K562 (cell line): Measurements from ENCODE around the gene HMX2. TPM values are rescaled to one million over a fixed set of nuclear protein-coding genes. Genes with fewer than 3 reads are reported as not detected.

Experiments used
- BCOR ChIP-seq: fragments of 450-650 bp; IDR thresholded peaks from 2 replicates; pipeline ENCODE4 v1.6.1; 2016
- CREB3L1 ChIP-seq: fragments of 450-650 bp; IDR thresholded peaks from 2 replicates; pipeline ENCODE4 v1.6.1; 2014; ENCODE audit warnings: low read depth, mild to moderate bottlenecking, moderate library complexity, borderline replicate concordance
- CREM ChIP-seq: IDR thresholded peaks from 2 replicates; pipeline ENCODE4 v1.6.1; 2014; ENCODE audit warnings: antibody characterized with exemption, low read depth
- DEAF1 ChIP-seq: fragments of 450-650 bp; formaldehyde crosslinking; IDR thresholded peaks from 2 replicates; pipeline ENCODE4 v1.4.0; 2020; ENCODE audit warnings: mild to moderate bottlenecking, moderate library complexity
- ELK1 ChIP-seq: sonication (generic); formaldehyde crosslinking; IDR thresholded peaks from 2 replicates; pipeline ENCODE4 v1.8.1; 2022; ENCODE audit warnings: missing genetic modification reagents
- EP300 ChIP-seq: IDR thresholded peaks from 2 replicates; pipeline ENCODE4 v1.6.1; 2012; ENCODE audit warnings: low read length, improper control_type of control experiment
- FUS ChIP-seq: fragments of 200-400 bp; formaldehyde crosslinking; optimal IDR thresholded peaks from 2 replicates; pipeline ENCODE3; 2017; ENCODE audit warnings: low read depth, low read length
- GMEB1 ChIP-seq: fragments of 250-450 bp; sonication (Bioruptor Pico); IDR thresholded peaks from 2 replicates; pipeline ENCODE4 v1.4.0; 2020; ENCODE audit warnings: mild to moderate bottlenecking
- MYC ChIP-seq, 2 experiments: fragments of 250-450 bp in 1 of 2; sonication (Bioruptor Pico) in 1 of 2; IDR thresholded peaks; 2 replicates each; pipeline versions ENCODE4 v1.5.1 to v1.6.1; 2012 to 2021; ENCODE audit warnings: low read depth in 2 of 2, borderline replicate concordance in 1 of 2, improper control_type of control experiment in 1 of 2, low read length in 1 of 2, mild to moderate bottlenecking in 1 of 2, moderate library complexity in 1 of 2
- MYNN ChIP-seq, 2 experiments: sonication (generic); formaldehyde crosslinking in 1 of 2; IDR thresholded peaks; 2 replicates each; pipeline versions ENCODE4 v1.5.0 to v1.6.1; 2016 to 2020; ENCODE audit warnings: antibody characterized with exemption in 1 of 2, missing genetic modification reagents in 1 of 2
- NCOA1 ChIP-seq: fragments of 450-650 bp; IDR thresholded peaks from 2 replicates; pipeline ENCODE4 v1.6.1; 2016; ENCODE audit warnings: low read depth
- NFIC ChIP-seq: fragments of 450-650 bp; IDR thresholded peaks from 2 replicates; pipeline ENCODE4 v1.6.1; 2017; ENCODE audit warnings: mild to moderate bottlenecking, inconsistent platforms
- PHF8 ChIP-seq: fragments of 200-600 bp; sonication (generic); IDR thresholded peaks from 2 replicates; pipeline ENCODE4 v1.6.1; 2012; ENCODE audit warnings: mixed run types, mild to moderate bottlenecking, inconsistent platforms, low read length, moderate library complexity, borderline replicate concordance
- PTBP1 ChIP-seq: fragments of 200-400 bp; formaldehyde crosslinking; IDR thresholded peaks from 2 replicates; pipeline ENCODE4 v1.6.1; 2017; ENCODE audit warnings: low read depth, low read length
- TEAD2 ChIP-seq: fragments of 450-650 bp; IDR thresholded peaks from 2 replicates; pipeline ENCODE4 v1.6.1; 2016; ENCODE audit warnings: missing genetic modification characterization, control low read depth, missing compliant biosample characterization
- ZBTB12 ChIP-seq: fragments of 250-450 bp; sonication (Bioruptor Pico); IDR thresholded peaks from 2 replicates; pipeline ENCODE4 v1.4.0; 2020
- ZC3H11A ChIP-seq: IDR thresholded peaks from 2 replicates; pipeline ENCODE4 v1.6.1; 2012; ENCODE audit warnings: low read depth, low read length, improper control_type of control experiment
- ZNF274 ChIP-seq: IDR thresholded peaks from 2 replicates; pipeline ENCODE4 v1.6.1; 2011; ENCODE audit warnings: low read depth, mild to moderate bottlenecking, low read length, moderate library complexity, borderline replicate concordance
- ZNF431 ChIP-seq: sonication (generic); formaldehyde crosslinking; IDR thresholded peaks from 2 replicates; pipeline ENCODE4 v1.8.0; 2022; ENCODE audit warnings: mild to moderate bottlenecking, missing genetic modification reagents
- polyA plus RNA-seq, 8 experiments: library from polyadenylated mRNA; depleted of rRNA in 4 of 8; stranded (reverse) in 5 of 8; unstranded in 3 of 8; fragments of >200 nt; fragmentation: Nextera tagmentation in 2 of 8; fragmentation: Illumina TruSeq in 1 of 8; extraction: Ambion mirVana in 2 of 8; extraction: Trizol in 1 of 8; gene quantifications; 2 replicates each; pipeline versions ENCODE4 v1.2.1 to v1.2.3, GENCODE V29; 2011 to 2014; ENCODE audit warnings: inconsistent platforms in 1 of 8, missing spikeins in 1 of 8
- total RNA-seq, 7 experiments: library from RNA; depleted of rRNA in 6 of 7; stranded (reverse); fragments of >200 nt in 6 of 7; fragmentation: Illumina TruSeq in 2 of 7; extraction: Trizol in 2 of 7; gene quantifications; 2 replicates each; pipeline versions ENCODE4 v1.2.1 to v1.2.3, GENCODE V29; 2011 to 2021; ENCODE audit warnings: low replicate concordance in 1 of 7
- TF ChIP-seq, protein P1 (sequence below): fragments of 200-800 bp; sonication (Bioruptor generic); IDR thresholded peaks from 2 replicates; pipeline ENCODE4 v1.6.1; 2017; ENCODE audit warnings: missing genetic modification characterization, missing compliant biosample characterization

HMX2 gene
- total and polyA plus RNA-seq, 9 of the 15 experiments (the other 6 are each of a cell fraction or from before 2014, with no cell fraction given) = 0.07 to 0.58 (median 0.09) TPM; not detected in 2

DNA sequence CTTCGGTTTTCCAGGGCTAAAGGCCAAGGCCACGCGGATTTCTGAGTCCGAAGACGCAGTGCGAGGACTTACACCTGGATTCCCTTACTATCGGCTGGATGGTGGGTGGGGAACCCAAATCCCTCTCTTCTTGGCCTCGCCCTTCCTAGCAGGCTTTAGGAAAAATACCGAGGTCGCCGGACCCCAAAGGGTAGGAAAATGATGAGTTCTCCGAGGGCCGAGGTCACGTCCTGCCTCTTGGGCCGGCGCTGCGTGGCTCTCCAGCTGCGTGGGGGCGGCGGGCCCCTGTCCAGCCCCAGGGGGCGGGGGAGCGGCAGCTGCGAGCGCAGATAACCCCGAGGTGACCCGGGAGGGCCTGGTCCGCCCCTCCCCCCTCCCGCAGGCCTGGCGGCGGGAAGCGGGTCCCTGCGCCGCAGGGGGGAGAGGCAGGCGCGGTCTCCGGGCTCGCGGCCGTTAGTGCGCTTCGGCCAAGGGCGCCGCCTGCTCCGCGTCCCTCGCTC is 13.0 kb upstream of the HMX2 start (continued):
- 0 out of 2 replicates have a peak, but pooled peaks have one; percentile 15 for TF ChIP-seq ZBTB12
- TF ChIP-seq MYNN (IDR thresholded peaks at IDR 0.05) = no peak
- TF ChIP-seq MYNN (CRISPR knock-in tag; IDR thresholded peaks at IDR 0.05) = no peak
- TF ChIP-seq PTBP1 = peak; percentile 82; the same call in 1 of the 2 replicates
- peak; percentile 56; the same call in 1 of the 2 replicates for TF ChIP-seq ZNF431
- peak; percentile 80 for TF ChIP-seq BCOR
- peak; percentile 81 for TF ChIP-seq CREB3L1
- no peak for TF ChIP-seq ZC3H11A
- TF ChIP-seq, protein P1, sequence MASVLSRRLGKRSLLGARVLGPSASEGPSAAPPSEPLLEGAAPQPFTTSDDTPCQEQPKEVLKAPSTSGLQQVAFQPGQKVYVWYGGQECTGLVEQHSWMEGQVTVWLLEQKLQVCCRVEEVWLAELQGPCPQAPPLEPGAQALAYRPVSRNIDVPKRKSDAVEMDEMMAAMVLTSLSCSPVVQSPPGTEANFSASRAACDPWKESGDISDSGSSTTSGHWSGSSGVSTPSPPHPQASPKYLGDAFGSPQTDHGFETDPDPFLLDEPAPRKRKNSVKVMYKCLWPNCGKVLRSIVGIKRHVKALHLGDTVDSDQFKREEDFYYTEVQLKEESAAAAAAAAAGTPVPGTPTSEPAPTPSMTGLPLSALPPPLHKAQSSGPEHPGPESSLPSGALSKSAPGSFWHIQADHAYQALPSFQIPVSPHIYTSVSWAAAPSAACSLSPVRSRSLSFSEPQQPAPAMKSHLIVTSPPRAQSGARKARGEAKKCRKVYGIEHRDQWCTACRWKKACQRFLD = peak; percentile 95
- peak; percentile 94 for TF ChIP-seq EP300
- no peak for TF ChIP-seq DEAF1 (CRISPR knock-in tag)
- peak; percentile 73 for TF ChIP-seq GMEB1 (CRISPR knock-in tag)
- TF ChIP-seq TEAD2 (tag) = no peak
- peak; percentile 79; the same call in 1 of the 2 replicates for TF ChIP-seq NCOA1
- TF ChIP-seq MYC (IDR thresholded peaks at IDR 0.05; ENCODE audit: low read depth, low read length) = peak; percentile 85
- no peak for TF ChIP-seq MYC (CRISPR knock-in tag; IDR thresholded peaks at IDR 0.05; ENCODE audit: borderline replicate concordance, low read depth)
- peak; percentile 38 for TF ChIP-seq FUS
- peak; percentile 59 for TF ChIP-seq CREM
- TF ChIP-seq ZNF274 = peak; percentile 81; the same call in 1 of the 2 replicates
- TF ChIP-seq PHF8 = no peak
- peak; percentile 94 for TF ChIP-seq NFIC
- TF ChIP-seq ELK1 (CRISPR knock-in tag) = no peak
